Trophoblast cell (in vitro differentiated cells and primary cell): ENCODE measurements around the gene CCR9.

Experiments
- DNase-seq, 2 donors: peaks; one replicate each; pipeline ENCODE4 v3.0.0-alpha.2; 2016
- H2AFZ ChIP-seq: 2 replicates; pipeline ENCODE4 v1.6.1; 2013; ENCODE audit warnings: low read length, moderate library complexity, mild to moderate bottlenecking; ENCODE audit not compliant: insufficient read depth, poor library complexity
- H2AK5ac ChIP-seq: 2 replicates; pipeline ENCODE4 v1.6.1; 2013; ENCODE audit warnings: mild to moderate bottlenecking, low read length
- H2BK120ac ChIP-seq: 2 replicates; pipeline ENCODE4 v1.6.1; 2013; ENCODE audit warnings: low read length, mild to moderate bottlenecking, moderate library complexity; ENCODE audit not compliant: insufficient read depth, poor library complexity
- H2BK12ac ChIP-seq: 2 replicates; pipeline ENCODE4 v1.6.1; 2013; ENCODE audit warnings: mild to moderate bottlenecking, low read length, moderate library complexity
- H2BK5ac ChIP-seq: 2 replicates; pipeline ENCODE4 v1.6.1; 2013; ENCODE audit warnings: low read length, low read depth, moderate library complexity, mild to moderate bottlenecking; ENCODE audit not compliant: poor library complexity
- H3K14ac ChIP-seq: 2 replicates; pipeline ENCODE4 v1.6.1; 2013; ENCODE audit warnings: mild to moderate bottlenecking, low read length
- H3K18ac ChIP-seq: 2 replicates; pipeline ENCODE4 v1.6.1; 2013; ENCODE audit warnings: mild to moderate bottlenecking, low read length
- H3K23ac ChIP-seq: 2 replicates; pipeline ENCODE4 v1.6.1; 2013; ENCODE audit warnings: low read length
- H3K27ac ChIP-seq: 2 replicates; pipeline ENCODE4 v1.5.1; 2013; ENCODE audit warnings: low read depth, mild to moderate bottlenecking, inconsistent platforms, low read length, moderate library complexity
- H3K27me3 ChIP-seq: 2 replicates; pipeline ENCODE4 v1.6.1; 2013; ENCODE audit warnings: inconsistent platforms, mild to moderate bottlenecking, low read length, moderate library complexity; ENCODE audit not compliant: insufficient read depth
- H3K36me3 ChIP-seq, 2 experiments: 1 replicate in 1 of 2; 2 replicates in 1 of 2; pipeline ENCODE4 v1.6.1; 2013; ENCODE audit warnings: low read length in 2 of 2, mild to moderate bottlenecking in 2 of 2, moderate library complexity in 1 of 2; ENCODE audit not compliant: insufficient read depth in 2 of 2, control insufficient read depth in 1 of 2
- H3K4ac ChIP-seq: 2 replicates; pipeline ENCODE4 v1.6.1; 2013; ENCODE audit warnings: low read depth, mild to moderate bottlenecking, low read length, moderate library complexity
- H3K4me1 ChIP-seq, 2 experiments: 1 replicate in 1 of 2; 2 replicates in 1 of 2; pipeline ENCODE4 v1.6.1; 2013; ENCODE audit warnings: low read length in 2 of 2, mild to moderate bottlenecking in 2 of 2, moderate library complexity in 1 of 2; ENCODE audit not compliant: insufficient read depth in 2 of 2, control insufficient read depth in 1 of 2
- H3K4me2 ChIP-seq: 2 replicates; pipeline ENCODE4 v1.6.1; 2013; ENCODE audit warnings: inconsistent platforms, mild to moderate bottlenecking, low read length, moderate library complexity
- H3K4me3 ChIP-seq: 2 replicates; pipeline ENCODE4 v1.5.1; 2013; ENCODE audit warnings: mild to moderate bottlenecking, low read depth, low read length, inconsistent platforms
- H3K79me1 ChIP-seq: one replicate; pipeline ENCODE4 v1.6.1; 2013; ENCODE audit warnings: low read length
- H3K79me2 ChIP-seq: 2 replicates; pipeline ENCODE4 v1.6.1; 2013; ENCODE audit warnings: low read length, mild to moderate bottlenecking; ENCODE audit not compliant: control insufficient read depth, insufficient read depth, poor library complexity
- H3K9ac ChIP-seq: 2 replicates; pipeline ENCODE4 v1.6.1; 2013; ENCODE audit warnings: mild to moderate bottlenecking, low read length
- H3K9me3 ChIP-seq: 2 replicates; pipeline ENCODE4 v1.6.1; 2013; ENCODE audit warnings: low read depth, mild to moderate bottlenecking, control low read depth, inconsistent platforms, low read length; ENCODE audit not compliant: insufficient read depth
- H4K12ac ChIP-seq: 2 replicates; pipeline ENCODE4 v1.6.1; 2013; ENCODE audit warnings: low read depth, mild to moderate bottlenecking, low read length, moderate library complexity
- H4K8ac ChIP-seq: 2 replicates; pipeline ENCODE4 v1.6.1; 2013; ENCODE audit warnings: low read depth, mild to moderate bottlenecking, low read length, moderate library complexity
- H4K91ac ChIP-seq: one replicate; pipeline ENCODE4 v1.6.1; 2013; ENCODE audit warnings: low read depth, mild to moderate bottlenecking, low read length, moderate library complexity
- WGBS: extraction: QIAGEN DNeasy Blood & Tissue Kit; methylation state at CpG from one replicate; pipeline ENCODE4 v1.1.7; 2013; ENCODE audit warnings: missing lambda C conversion rate; ENCODE audit not compliant: insufficient read length, insufficient coverage; ENCODE audit errors: extremely low coverage; 5-methylcytosine and 5-hydroxymethylcytosine counted together

Gene CCR9

DNA sequence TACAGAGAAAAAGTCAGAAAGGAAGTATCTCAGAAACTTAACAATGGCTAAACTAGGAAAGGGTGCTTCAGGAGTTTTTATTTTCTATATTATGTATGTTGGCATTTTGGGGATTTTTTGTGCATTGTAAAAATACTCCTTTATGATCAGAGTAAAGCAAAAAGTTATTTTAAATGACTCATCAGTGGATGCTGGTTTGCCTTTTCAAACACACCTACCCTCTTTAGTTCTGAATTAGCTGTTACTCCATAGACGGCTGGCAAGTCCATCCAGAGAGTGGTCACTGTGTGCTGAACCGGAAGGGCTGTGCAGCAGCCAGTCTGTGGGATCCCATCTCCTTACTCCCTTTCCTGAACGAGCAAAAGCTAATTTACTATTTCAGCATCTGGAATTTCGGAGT is 942 bp downstream of the CCR9 start:
- Histone ChIP-seq H3K9me3 (no peaks in the 10 kb centered on the region), H3K4me2 (no peak overlapping the region), H3K4ac (no peak overlapping the region), H4K12ac (no peak overlapping the region), H2BK120ac (no peak overlapping the region), H3K18ac (no peak overlapping the region), H2AK5ac (no peak overlapping the region), H3K9ac (no peak overlapping the region), H4K8ac (no peak overlapping the region), H2BK5ac (no peak overlapping the region), H3K4me3 (no peak overlapping the region), H3K4me1 (no peaks in the 10 kb centered on the region), H2BK12ac (no peak overlapping the region), H3K27me3 (no peaks in the 10 kb centered on the region), H3K79me1 (no peaks in the 10 kb centered on the region), H2AFZ (no peak overlapping the region), H3K79me2 (no peaks in the 10 kb centered on the region), H3K36me3 (no peaks in the 10 kb centered on the region), H3K14ac (no peak overlapping the region), H3K27ac (no peak overlapping the region), H3K23ac (no peak overlapping the region), H4K91ac (no peak overlapping the region)
- DNase-seq = peak in 1 of 2 donors; percentile 46
- WGBS = no CpG with 5 or more reads among the region's 4 CpGs

DNA sequence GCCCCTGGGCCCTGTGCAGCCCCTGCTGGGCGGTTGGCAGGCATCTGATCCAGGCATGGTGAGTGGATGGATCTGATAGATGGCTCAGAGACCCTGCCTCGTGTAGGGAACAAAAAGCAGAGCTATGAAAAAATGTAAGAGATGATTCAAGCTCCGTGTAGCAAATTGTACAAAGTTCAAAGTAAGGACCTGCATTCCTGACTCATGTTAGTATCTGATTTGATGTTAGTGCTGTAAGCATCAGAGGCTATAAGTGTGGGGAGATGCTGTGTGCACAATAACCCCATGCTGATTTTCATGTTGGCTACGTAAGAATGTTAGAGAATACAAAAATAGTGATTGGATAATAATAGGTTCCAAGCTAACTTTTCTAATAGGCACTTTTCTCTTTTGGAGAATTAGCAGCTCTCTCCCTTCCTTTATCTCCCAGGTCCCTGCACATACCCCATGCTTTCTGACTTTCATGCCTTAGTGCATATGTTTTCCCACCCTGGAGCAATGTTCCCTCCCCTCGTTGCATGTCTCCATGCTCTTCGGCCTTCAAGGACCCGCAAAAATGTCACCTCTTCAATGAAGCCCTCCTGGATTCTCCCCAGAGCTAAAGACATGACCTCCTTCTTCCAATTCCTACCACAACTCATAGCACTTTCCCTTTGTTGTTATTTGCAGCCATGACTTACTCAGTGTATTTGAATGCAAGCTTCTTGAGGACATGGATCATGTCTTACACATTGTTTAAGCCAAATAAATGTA is 1.6 kb downstream of the CCR9 start:
- Histone ChIP-seq H2AK5ac (no peak overlapping the region), H3K4me2 (no peak overlapping the region)

DNA sequence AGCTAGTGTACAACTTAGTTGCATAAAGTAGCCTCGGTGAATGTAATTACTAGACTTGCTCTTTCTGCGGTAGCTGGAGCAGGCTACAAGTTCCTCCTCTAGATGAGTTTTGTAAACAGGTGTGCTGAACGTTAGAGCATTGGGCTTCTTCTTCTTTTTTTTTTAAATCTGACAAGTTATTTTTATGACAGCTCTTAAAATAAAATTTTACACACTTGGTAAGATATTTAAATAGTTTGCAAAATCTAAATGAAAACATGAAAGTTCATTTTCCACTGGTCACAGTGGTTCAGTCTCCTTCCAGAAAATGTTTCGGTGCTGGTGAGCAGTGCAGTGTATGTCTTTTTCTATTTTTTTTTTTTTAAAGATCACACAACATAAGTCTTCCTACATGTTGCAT is 3.0 kb downstream of the CCR9 start:
- Histone ChIP-seq H3K27me3 (no peaks in the 10 kb centered on the region), H4K91ac (no peak overlapping the region), H2BK12ac (no peak overlapping the region), H2BK5ac (no peak overlapping the region), H3K79me2 (no peaks in the 10 kb centered on the region), H3K9me3 (no peaks in the 10 kb centered on the region), H2AFZ (no peak overlapping the region), H2AK5ac (no peak overlapping the region), H3K4me3 (no peak overlapping the region), H3K23ac (no peak overlapping the region), H3K36me3 (no peaks in the 10 kb centered on the region), H3K4me2 (no peak overlapping the region), H3K9ac (no peak overlapping the region), H3K27ac (no peak overlapping the region), H3K79me1 (no peaks in the 10 kb centered on the region), H3K4ac (no peak overlapping the region), H3K18ac (no peak overlapping the region), H3K4me1 (no peaks in the 10 kb centered on the region), H4K12ac (no peak overlapping the region), H2BK120ac (no peak overlapping the region), H4K8ac (no peak overlapping the region), H3K14ac (no peak overlapping the region)
- no CpG with 5 or more reads among the region's 4 CpGs for WGBS
- no peak for DNase-seq

More for the DNA sequence above, 1.6 kb downstream of the CCR9 start:
- Histone ChIP-seq H3K23ac (no peak overlapping the region), H2BK12ac (no peak overlapping the region), H3K4me3 (no peak overlapping the region), H3K79me2 (no peaks in the 10 kb centered on the region), H3K9ac (no peak overlapping the region), H3K27me3 (no peaks in the 10 kb centered on the region), H4K12ac (no peak overlapping the region), H3K14ac (no peak overlapping the region), H3K9me3 (no peaks in the 10 kb centered on the region), H3K4ac (no peak overlapping the region), H3K27ac (no peak overlapping the region), H3K18ac (no peak overlapping the region), H3K36me3 (no peaks in the 10 kb centered on the region), H2BK120ac (no peak overlapping the region), H3K79me1 (no peaks in the 10 kb centered on the region), H4K8ac (no peak overlapping the region), H4K91ac (no peak overlapping the region), H2AFZ (no peak overlapping the region), H3K4me1 (no peaks in the 10 kb centered on the region), H2BK5ac (no peak overlapping the region)
- peak in 1 of 2 donors; percentile 1 for DNase-seq
- no CpG with 5 or more reads among the region's 7 CpGs for WGBS

DNA sequence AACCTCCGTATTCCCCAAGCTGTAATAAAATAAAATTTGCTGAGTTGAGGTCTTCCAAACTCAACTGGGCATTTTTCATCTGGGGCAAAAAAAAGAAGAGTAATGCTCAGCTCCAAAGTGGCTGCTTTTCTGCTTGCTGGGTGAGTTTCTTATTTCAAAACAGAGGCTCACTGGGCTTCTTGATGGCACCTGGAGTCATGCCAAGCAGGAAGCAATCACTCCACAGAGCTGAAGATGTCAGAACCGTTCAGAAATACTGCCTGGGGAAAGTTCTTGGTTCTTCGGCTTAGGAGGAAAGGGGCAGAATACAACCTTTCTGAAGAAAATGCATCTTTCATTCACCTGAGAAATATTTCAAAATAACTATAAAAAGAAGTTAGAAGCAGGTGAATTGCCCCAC is 4.1 kb downstream of the CCR9 start:
- Histone ChIP-seq H3K27me3 (no peaks in the 10 kb centered on the region), H3K4me2 (no peak overlapping the region), H3K4ac (no peak overlapping the region), H4K12ac (no peak overlapping the region), H3K27ac (no peak overlapping the region), H3K23ac (no peak overlapping the region), H2BK120ac (no peak overlapping the region), H3K14ac (no peak overlapping the region), H2AFZ (no peak overlapping the region), H3K4me1 (no peaks in the 10 kb centered on the region), H3K4me3 (no peak overlapping the region), H3K9me3 (no peaks in the 10 kb centered on the region), H3K79me2 (no peaks in the 10 kb centered on the region), H2BK12ac (no peak overlapping the region), H3K79me1 (no peaks in the 10 kb centered on the region), H4K91ac (no peak overlapping the region), H3K36me3 (no peaks in the 10 kb centered on the region), H2AK5ac (no peak overlapping the region), H3K9ac (no peak overlapping the region), H3K18ac (no peak overlapping the region), H4K8ac (no peak overlapping the region), H2BK5ac (no peak overlapping the region)
- DNase-seq = no peak
- WGBS = no CpG with 5 or more reads among the region's 3 CpGs
